Hematopoietic multipotent progenitor cell treated with erythropoietin and hydrocortisone succinate and interleukin-3 and kit ligand, for 6 days (in vitro differentiated cells): ENCODE measurements around the gene FAM118B.
"Not testable (repeated sequence)": the region's sequence is repeated elsewhere in the genome, so short reads cannot be mapped to it uniquely, and the experiment has no call there.

Source experiments
- DNase-seq: peaks from one replicate; pipeline ENCODE4 v3.0.0-alpha.2; 2015

The FAM118B gene

GRCh38 chr11:126279191-126279590 is 67.6 kb downstream of the FAM118B start:
- DNase-seq = peak; percentile 36

- peak; percentile 24 for DNase-seq
Observed at GRCh38 chr11:126280595-126280994, 69.0 kb downstream of the FAM118B start.

GRCh38 chr11:126281245-126281644 is 69.7 kb downstream of the FAM118B start:
- DNase-seq = no peak

GRCh38 chr11:126281666-126282175 is 70.1 kb downstream of the FAM118B start:
- DNase-seq = no peak

GRCh38 chr11:126282361-126282735 is 70.8 kb downstream of the FAM118B start:
- DNase-seq = peak; percentile 62

GRCh38 chr11:126282736-126283591 is 71.4 kb downstream of the FAM118B start, which contains the start of gene TIRAP:
TSS of gene TIRAP (plus strand) at chr11:126283093. CDS start at chr11:126290895, 7,802 bp downstream.
- DNase-seq = peak; percentile 69

GRCh38 chr11:126284829-126285228 is 73.2 kb downstream of the FAM118B start:
- DNase-seq = peak; percentile 94

GRCh38 chr11:126288237-126288636 is 76.7 kb downstream of the FAM118B start:
- no peak for DNase-seq

GRCh38 chr11:126290887-126291286 is 79.3 kb downstream of the FAM118B start:
- no peak for DNase-seq

GRCh38 chr11:126293726-126294125 is 82.1 kb downstream of the FAM118B start:
- no peak for DNase-seq

GRCh38 chr11:126297004-126297403 is 85.4 kb downstream of the FAM118B start:
- DNase-seq = no peak

GRCh38 chr11:126303623-126304456 is 92.3 kb downstream of the FAM118B start, which contains the start of gene DCPS:
TSS of gene DCPS (plus strand) at chr11:126304060. CDS start at chr11:126304081, 21 bp downstream.
- peak; percentile 91 for DNase-seq

- no peak for DNase-seq
Observed at GRCh38 chr11:126304457-126305075, 93.0 kb downstream of the FAM118B start.

- DNase-seq = no peak
Observed at GRCh38 chr11:126305699-126306098, 94.1 kb downstream of the FAM118B start.

GRCh38 chr11:126307706-126308105 is 96.1 kb downstream of the FAM118B start:
- DNase-seq = peak; percentile 84

GRCh38 chr11:126308271-126308671 is 96.7 kb downstream of the FAM118B start:
- DNase-seq = no peak

GRCh38 chr11:126308771-126309170 is 97.2 kb downstream of the FAM118B start:
- not testable (repeated sequence) for DNase-seq

- peak; percentile 91 for DNase-seq
Observed at GRCh38 chr11:126310200-126310991, 98.8 kb downstream of the FAM118B start.

- DNase-seq = no peak
Observed at GRCh38 chr11:126310992-126311310, 99.4 kb downstream of the FAM118B start.

GRCh38 chr11:126311401-126312291 is 100.1 kb downstream of the FAM118B start:
- DNase-seq = peak; percentile 80
